ENCODE measurements around the gene PTPRG.
A peak's percentile ranks its signal among the peaks of the same experiment; 100 is the strongest.

PTPRG gene

GRCh38 chr3:61872077-61872706 is 310.8 kb downstream of the PTPRG start:
- no peak for DNase-seq

DNA sequence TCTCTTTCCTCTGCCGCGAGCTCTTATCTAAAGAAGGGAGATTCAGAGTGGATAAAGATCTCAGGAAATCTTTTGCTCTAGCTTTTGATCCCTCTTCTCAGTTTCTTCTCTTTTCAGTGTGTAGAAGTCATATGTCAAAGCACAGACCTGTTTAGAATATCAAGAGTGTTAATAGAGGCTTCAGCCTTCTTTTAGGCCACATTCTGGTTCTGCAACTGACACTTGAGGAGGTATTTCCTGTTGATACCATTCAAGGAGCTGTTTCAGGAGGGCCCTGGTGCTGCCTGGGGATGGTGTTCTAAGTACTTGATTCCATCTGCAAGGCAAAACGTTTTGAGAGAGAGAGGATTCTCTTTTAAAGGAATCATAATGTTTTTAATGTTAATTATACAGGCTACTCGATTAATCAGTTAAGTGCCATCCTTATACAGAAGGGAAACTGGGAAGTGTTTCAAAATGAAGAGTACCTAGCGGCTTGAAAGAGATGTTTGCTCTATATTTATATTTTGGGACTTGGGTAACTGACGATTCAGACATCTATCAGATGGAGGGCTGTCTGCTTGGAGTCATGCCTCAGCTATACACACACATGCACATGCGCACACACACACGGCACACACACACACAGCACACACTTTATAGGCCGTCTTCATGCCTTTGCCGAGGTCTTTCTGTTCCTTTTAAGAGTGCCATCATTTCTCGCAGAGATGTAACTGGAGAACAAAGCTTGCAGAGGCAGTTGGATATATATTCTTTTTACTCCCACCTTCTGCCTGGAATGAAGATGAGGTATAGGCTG is 313.9 kb downstream of the PTPRG start:
- DNase-seq = no peak

DNA sequence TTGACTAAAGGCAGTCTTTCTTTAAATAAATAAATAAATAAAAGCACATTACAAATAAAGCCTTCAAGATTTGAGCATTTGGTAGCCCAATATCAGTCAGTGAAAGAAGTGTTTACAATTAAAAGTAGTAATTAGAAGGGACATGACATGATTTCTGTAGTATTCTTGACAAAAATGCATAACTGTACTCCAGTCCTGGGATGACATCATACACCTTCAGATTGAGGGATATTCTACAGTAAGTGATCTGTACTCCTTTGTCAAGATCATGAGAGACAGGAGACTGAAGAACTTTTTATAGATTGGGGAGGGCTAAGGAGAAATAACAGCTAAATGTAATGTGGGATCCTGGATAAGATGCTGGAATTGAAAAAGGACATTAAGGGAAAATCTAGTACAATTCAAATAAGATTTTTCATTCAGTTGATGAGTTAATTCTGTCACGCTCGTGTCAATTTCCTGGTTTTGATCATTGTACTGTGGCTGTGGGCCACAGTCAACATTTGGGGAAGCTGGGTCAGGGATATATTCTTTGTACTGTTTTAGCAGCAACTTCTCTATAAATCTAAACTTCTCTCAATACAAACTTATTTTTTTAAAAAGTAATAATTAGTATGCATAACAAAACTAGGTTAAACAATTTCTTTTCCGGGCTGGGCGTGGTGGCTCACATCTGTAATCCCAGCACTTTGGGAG is 314.8 kb downstream of the PTPRG start:
- DNase-seq = no peak

DNA sequence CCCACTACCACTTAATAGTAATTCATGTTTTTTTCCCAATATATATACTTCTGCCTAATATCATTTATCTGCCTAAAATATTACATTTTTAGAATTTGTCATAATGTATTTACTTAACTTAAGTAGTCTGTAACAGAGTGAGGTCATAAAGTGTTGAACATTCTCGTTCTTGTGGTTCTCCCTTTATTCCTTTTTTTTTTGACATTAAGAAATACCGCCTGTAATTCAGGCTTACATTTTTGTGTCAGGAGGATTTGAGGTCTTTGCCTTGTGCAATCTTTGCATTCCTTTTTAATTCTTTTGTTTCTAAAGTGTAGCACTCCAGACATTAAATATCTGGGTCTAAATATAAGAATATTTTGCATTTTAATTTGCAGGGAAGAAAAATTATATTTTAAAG is 315.4 kb downstream of the PTPRG start:
- DNase-seq = no peak

DNA sequence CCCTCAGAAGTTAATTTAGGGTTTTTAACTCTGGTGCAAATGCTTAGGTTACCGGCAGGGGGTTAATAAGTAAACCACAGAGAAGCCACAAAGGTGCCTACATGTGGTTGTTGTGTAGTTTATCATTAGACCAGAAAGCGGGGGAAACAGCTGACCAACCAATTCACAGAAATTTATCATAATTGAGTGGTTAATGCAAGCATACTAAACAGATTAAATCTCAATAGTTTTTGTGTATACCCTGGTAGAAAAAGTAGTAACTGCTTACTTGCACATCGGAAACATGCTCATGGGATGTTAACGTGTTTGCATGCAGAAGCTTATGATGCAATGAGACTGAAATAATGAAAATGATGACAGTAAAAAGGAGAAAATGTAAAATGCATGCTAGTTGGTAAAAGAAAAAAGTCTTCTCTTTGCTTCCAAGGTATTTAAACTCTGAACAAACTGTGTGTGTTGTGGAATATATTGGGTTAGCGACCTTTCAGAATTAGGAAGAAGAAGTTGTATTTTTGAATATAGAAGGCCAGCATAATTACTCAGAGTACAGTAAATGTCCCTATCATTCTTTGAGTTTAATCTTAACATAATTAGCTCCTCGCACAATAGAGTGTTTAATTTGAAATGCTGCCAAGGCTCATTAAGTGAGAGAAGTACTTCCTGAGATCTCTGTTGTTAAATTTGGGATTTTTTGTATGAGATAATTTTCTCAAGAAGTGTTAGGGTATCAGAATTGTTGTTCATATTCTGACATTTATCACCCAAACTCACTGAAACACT is 316.2 kb downstream of the PTPRG start:
- DNase-seq = no peak

- no peak for DNase-seq
Measured at GRCh38 chr3:61882253-61882652, 320.9 kb downstream of the PTPRG start.

DNA sequence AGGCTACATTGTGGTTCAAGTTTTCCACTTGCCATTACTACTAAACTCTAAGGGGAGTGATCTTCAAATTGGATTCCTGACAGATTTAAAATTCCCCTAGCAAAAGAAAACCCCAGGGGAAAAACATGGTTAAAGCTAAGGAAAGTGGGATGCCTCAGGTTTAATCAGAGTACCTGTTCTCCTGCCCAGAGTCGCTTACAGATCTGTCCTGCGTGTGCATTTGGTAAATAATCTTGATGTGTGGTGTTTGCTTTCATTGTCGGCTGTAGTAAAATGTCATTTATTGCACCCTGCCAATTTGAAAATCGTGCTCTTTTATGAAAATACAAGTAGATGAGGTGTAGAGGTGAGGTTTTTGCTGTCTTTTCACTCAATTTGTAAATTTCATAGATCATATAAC is 323.4 kb downstream of the PTPRG start:
- DNase-seq = no peak

DNA sequence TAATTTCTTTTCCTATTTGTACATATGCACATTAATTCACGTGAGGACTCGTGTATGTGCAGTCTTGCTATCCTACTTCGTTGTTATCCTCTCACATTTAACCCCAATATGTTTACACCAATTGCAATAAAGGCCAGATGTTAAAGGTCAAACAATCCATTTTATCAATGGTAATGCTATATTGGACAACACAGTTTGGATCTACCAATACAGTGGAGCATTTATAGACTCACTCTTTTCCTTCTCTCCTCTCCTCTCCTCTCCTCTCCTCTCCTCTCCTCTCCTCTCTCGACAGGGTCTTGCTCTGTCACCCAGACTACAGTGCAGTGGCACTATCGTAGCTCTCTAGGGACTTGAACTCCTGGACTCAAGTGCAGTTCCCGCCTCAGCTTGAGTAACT is 324.0 kb downstream of the PTPRG start:
- no peak for DNase-seq

- no peak for DNase-seq
Measured at GRCh38 chr3:61887206-61887605, 325.8 kb downstream of the PTPRG start.

DNA sequence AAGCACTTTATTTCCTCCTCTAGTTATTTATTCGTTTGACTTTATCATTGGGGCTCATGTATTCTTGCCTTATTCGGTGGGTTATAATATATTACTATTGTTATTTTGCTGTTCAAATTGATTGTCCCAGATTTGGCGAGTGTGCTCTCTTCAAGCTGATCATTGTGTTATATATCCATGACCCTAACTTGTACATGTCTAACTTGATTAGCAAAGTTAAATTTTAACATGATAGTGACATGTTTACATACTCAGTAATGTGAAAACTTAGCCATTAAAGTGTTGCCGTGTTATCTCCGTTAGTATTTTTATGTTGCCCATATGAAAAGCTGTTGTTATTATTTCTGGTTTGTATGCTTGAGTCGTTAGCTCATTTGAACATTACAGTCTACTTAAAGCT is 327.9 kb downstream of the PTPRG start:
- DNase-seq = no peak

- no peak for DNase-seq
Measured at GRCh38 chr3:61890167-61890566, 328.8 kb downstream of the PTPRG start.

DNA sequence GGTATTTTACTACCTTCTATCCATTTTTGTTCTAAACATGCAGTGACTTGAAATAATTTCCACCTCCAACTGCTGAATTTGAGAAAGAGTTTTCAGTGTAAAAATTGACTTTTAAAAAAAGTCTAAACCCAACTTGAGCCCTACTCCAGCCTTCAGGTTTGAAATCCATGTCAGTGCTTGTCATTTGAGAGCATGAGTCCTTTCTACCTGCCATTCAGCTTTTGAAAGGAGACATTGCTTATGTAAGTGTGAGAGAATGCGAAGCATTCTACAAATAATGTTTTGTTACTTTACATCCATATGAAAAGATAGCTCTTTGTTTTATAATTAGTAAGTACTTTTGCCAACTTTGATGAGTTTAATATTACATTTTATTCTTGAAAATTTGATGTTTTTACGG is 329.2 kb downstream of the PTPRG start:
- no peak for DNase-seq

- no peak for DNase-seq
Measured at GRCh38 chr3:61892891-61893290, 331.5 kb downstream of the PTPRG start.

DNA sequence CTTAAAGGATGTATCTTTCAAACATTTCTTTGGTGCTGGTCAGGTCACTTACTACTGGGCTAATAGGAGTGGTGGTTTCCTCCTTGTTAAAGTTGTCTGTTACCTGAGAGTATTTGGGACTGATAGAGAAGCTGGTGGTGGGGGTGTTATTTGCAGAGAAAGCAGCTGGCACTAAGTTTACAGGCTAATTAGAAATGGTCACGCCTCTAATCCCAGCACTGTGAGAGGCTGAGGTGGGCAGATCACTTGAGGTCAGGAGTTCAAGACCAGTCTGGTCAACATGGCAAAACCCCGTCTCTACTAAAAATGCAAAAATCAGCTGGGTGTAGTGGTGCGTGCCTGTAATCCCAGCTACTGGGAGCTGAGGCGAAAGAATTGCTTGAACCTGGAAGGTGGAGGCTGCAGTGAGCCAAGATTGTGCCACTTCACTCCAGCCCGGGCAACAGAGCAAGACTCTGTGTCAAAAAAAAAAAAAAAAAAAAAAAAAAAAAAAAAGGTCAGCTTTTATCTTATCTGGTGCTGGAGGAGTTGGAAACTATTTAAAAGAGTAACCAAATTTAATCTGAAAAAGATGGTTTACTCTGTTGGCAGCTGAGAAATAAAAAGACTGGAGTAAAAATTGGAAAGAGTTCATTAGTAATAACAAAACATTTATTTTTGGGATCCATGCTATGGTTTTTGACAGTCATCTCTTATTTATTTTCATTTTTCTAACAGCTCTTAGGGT is 332.6 kb downstream of the PTPRG start:
- DNase-seq = no peak

- peak; percentile 31 for DNase-seq
Measured at GRCh38 chr3:61894988-61895935, 333.9 kb downstream of the PTPRG start.

GRCh38 chr3:61896251-61896650 is 334.9 kb downstream of the PTPRG start:
- no peak for DNase-seq

DNA sequence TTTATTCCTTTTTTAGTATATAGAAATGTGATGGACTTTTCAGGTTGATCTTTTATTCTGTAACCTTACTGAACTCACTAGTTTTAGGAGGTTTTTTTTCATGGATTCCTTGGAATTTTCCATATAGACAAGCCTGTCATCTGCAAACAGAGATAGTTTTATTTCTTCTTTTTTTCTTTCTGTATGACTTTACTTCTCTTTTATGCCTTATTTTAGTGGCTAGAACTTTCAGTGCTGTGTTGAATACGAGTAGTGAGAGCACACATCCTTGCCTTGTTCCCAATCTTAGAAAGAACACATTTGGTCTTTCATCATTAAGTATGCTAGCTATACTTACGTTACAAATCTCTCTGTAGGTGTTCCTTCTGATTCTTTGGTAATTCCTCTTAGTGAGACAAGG is 336.5 kb downstream of the PTPRG start:
- no peak for DNase-seq

GRCh38 chr3:61899700-61900462 is 338.5 kb downstream of the PTPRG start:
- DNase-seq = no peak

DNA sequence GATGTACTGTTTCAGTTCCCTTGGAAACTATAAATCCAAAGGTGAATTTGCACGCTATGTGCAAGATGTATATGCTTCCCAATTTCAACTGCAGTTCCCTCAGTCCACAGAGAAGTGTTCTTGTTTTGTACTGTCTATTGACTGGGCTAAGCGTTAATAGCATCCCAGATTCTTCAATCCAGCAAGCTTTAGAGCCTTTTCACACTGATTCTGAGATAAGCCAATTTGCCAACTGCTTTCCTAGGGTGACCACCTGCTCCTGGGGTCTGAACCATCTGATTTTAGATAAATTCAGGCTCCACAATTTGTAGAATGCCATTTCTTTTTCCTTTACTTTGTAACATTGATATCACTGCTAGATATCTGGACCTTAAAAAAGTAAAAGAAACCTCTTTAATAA is 340.1 kb downstream of the PTPRG start:
- no peak for DNase-seq

DNA sequence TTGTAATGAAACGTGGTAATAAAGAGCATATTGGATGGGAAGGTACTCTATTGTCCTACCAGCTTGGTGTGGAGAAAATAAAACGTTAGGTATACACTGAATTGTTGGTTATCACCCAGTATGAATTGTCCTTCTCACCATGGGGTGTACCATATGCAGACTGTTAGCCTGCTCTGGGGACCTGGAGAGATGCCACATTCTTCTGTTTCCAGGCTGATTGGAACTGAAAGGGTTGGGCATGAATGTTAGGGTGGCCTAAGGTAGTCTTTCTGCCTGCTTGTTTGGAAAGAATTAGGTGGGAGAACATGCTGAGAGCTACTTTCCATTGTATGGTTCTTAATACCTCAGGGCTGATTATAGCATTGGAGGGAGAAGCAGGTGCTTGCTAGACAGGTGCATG is 340.6 kb downstream of the PTPRG start:
- no peak for DNase-seq

- DNase-seq = no peak
Measured at GRCh38 chr3:61903074-61903473, 341.7 kb downstream of the PTPRG start.

Measured in 8988T (cell line).